LHCN-M2 (cell line): ENCODE data around the gene BCL10. TPM values are rescaled to one million over a fixed set of nuclear protein-coding genes. Genes with fewer than 3 reads are reported as not detected.

Source experiments
- DNase-seq: peaks from one replicate; pipeline ENCODE4 v3.0.0-alpha.2; 2012; ENCODE audit warnings: low read depth
- total RNA-seq: library from RNA; depleted of rRNA; stranded (reverse); fragments of >200 nt; gene quantifications from 2 replicates; pipeline ENCODE4 v1.2.3, GENCODE V29; 2014

The BCL10 gene
- total RNA-seq, 1 experiment from 2014 or later, result 29.0 TPM

DNA sequence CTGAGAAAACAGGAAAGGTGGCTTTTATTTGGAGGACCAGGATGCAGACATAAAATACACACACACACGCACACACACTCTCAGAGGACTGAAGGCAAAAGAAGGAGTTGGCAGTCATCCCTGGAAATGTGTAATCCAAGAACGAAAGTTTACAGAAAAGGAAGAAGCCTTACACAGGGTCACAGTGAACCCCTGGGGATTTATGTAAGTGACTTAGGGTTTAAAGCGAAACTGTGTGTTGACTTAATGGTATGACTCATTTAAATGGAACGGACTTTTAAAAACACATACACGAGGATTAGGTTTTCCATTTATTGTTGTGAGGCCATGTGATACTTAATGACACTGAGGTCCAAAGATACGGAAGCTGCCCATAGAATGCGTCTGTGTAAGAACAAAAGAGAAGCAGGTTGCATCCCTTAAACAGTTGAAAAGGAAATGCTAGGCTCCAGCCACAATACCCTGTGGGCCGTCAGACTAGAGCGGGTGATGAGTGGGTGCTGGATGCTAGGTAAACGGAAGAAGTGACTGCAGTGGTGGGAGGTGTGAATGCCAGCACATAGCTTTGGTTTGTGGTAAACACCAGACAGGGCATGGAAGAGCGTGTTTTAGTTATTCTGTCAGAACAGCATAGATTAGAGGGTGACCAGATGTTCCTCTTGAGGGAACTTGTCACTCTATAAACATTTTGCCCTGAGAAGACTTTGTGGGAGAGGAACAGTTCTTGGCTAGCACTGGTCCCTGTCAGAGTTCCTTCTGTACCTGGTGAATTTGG, 21.6 kb upstream of the BCL10 start:
- peak; percentile 97 for DNase-seq

DNA sequence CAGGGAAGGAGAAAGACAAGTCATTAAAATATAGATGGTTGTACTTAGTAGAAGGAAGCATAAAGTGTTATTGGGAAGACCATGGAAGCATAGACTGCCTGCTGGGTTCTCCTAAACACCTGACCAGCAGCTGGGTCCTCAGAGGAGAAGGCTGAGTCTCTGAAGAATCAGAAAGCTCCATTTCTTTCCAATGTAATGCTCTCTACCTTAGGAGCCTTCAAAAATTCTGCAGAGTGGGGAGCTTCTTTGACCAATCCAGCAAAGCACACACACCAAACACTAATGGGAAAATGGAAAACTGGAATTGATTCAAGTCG, 21.1 kb upstream of the BCL10 start:
- DNase-seq, result no peak

DNA sequence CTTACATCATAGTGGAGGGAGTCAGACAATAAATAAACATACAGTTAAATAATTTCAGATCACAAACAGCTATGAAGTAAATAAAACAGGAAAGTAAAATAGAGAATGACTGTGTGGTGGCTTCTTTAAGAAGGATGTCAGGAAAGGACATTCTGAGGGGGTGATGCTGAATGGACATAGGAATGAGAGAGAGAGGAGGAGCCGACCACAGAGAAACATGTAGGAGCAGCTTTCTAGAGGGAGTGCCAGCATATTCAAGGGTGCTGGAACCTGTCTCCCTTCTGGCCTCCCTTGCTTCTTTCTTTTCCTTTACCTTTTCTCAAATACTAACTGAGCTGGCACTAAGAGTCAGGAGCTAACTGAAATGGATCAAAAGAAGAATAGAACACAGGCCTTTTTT, 20.5 kb upstream of the BCL10 start:
- peak; percentile 22 for DNase-seq

DNA sequence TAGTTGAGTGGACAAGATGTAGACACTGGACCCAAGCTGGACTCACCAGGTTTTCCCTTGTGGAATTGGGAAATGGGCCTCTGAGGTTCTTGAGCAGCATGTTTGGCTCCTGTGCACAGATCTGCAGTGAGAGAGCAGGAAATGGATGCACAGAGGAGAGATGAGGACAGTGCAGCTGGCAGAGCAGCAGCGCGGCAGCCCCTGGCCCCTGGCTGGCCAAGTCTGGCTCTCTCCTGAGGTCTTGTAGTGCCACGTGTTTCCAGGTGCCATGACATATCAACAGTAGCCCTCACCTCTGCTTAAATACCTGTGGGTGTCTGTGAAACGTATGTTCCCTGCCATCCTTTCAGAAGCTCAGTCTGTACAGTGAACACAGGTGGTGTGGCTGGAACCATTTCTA, 19.2 kb upstream of the BCL10 start:
- DNase-seq, result no peak

DNA sequence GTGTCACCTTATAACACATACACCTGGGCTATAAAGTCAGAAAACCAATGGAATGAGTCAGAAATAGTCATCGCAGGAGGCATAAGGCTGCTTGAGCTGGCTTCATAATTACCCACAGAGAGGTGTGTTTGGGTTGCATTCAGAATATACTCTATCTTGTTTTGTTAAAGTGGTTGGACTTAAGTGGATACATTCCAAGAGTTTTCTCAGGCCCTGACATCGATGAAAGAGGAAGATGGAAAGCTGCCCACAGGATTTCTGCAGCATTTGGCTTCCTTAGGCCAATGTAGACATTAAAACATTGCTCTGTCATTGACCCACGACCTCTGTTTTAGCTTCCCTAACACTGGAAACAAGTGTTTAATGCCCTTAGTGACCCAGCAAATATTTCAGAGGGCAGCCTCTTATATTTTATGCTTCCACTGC, 18.6 kb upstream of the BCL10 start:
- DNase-seq, result no peak

DNA sequence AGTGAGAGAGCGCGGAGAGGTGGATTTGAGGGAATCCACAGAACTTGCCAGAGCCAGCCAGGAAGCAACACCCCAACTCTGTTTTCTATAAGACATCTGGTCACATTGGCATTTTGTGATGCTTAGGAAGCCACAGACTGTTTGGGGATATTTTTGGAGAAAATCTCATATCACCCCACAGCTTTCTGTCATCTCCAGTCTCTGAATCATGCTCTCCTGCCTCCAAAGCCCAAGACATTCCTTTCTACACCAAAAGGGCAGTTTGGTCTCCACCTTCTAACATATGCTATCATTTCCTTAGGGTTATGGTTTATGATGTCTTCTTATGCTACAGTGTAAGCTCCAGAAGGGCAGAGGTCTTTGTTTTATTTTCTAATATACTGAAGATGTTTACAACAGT, 14.4 kb upstream of the BCL10 start:
- DNase-seq, result no peak

- DNase-seq, result no peak
These were observed 13.5 kb upstream of the BCL10 start for GRCh38 chr1:85289848-85290335.

DNA sequence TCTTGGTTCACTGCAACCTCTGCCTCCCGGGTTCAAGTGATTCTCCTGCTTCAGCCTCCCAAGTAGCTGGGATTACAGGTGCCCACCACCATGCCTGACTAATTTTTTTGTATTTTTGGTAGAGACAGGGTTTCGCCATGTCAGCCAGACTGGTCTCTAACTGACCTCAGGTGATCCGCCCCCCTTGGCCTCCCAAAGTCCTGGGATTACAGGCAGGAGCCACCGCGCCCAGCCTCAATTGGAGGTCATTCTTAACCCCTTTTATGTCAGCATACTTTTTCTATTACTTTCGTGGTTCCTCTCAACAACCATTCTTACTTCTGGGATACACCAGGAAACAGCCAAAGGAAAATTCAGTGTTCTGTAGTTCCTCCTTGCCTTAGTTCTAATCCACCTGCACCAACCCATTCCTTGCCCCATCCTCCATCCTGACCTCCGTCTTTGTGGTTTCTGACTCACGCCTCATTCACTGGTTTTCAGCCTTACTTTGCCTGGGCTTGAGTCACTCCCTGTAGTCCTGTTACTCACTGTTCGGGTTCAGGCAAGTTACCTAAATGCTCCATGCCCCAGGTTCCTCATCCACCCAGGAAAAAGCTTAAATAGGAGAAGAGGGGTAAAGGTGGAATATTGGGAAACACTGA, 12.9 kb upstream of the BCL10 start:
- peak; percentile 91 for DNase-seq

DNA sequence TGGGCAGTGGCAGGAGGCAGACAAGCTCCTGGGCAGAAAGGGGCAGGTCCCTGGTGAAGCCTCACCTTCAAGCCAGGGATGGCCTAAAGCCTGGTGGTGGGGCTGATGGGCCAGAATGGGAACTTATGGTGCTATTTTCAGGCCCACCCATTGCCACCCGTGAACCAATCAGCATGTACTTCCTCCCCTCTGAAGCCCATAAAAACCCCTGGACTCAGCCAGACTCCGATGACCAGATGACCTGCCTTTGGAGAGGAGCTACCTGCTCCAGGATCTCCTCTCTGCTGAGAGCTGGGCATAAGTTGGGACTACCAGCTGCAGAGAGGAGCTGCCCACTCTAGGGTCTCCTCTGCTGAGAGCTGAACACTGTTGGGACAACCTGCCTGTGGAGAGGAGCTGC, 7.8 kb upstream of the BCL10 start:
- no peak for DNase-seq

GRCh38 chr1:85283475-85284199, 7.2 kb upstream of the BCL10 start:
- DNase-seq, result no peak

GRCh38 chr1:85282424-85282823, 6.0 kb upstream of the BCL10 start:
- no peak for DNase-seq

DNA sequence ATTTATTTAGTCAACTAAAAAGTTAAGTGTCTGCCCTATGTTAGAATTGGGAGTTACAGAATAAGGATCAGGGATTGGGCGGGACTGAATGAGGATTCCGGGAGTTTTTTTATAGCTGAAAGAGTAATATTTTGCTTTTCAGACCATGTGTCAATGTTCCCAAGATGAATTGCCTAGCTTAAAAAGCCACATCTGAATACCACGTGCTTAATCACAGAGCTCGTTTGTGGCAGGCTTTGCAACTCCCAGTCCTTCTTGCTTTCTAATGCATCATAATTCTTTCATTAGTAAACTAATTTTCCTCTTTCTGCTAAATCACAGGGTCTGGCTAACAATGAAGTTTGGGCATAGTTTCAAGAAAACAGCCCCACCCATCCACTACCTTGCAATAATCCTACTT, 4.2 kb upstream of the BCL10 start:
- no peak for DNase-seq

- no peak for DNase-seq
These were observed 3.1 kb upstream of the BCL10 start for GRCh38 chr1:85279458-85280080.

DNA sequence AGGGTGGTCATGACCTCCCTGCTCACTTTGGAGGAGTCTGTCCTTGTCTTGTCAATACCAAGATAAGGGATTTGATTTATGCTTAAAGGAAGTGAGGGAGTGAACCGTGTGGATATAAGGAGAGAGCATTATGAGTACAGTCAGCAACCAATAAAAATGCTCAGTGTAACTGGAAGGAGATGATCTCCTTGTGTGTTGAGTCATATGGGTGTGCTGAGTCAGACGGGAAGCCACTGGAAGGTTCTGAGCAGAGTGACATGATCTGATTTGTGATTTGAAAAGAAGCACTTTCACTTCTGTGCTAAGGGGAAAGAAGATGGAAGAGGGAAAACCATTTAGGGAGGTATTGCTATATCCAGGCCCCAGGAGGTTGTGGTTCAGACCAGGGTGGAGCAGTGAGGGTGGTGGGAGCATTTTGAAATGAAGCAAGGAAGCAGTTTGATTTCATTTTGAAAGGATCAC, 2.5 kb upstream of the BCL10 start:
- DNase-seq, result peak; percentile 96

DNA sequence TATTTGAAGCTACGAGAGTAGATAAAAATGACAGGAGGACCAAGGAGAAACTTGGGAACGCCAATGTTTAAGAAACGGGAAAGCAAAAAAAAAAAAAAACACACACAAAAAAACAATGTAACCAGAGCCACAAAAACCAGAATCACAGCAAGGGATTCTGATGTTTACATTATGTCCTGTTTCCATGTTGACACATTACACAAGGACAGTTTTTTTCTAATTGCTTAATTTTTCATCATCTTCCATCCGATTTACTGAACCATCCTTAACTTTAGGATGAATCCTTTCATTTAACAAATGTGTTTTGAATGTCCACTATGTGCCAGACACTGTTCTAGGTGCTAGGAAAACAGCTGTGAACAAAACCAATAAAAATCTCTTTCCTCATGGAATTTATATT, 1.4 kb upstream of the BCL10 start:
- no peak for DNase-seq

GRCh38 chr1:85276978-85277639, 677 bp upstream of the BCL10 start:
- DNase-seq, result no peak

DNA sequence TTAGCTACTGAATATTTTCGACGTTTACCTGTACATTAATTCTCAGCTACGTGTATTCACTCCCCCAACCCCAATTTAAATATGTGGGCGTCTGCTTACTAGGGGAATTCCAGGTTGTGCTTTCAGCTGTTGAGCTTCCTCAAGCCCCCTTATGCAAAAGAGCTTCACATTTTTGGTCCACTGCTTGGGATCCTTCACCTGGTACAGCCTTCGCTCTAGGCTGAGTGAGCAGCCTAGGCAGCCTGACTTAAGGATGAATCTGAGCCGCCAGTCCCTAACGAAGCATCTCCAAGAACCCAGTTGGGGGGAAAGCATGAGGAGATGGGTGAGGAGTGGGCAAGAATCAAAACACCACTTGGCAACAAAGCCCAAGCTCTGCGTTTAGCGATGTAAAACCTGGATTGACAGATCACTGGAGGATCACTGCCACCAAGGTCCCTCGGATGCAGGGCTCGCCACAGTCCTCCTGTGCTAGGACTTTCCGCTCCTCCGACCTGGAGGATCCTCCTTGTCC, 674 bp downstream of the BCL10 start:
- no peak for DNase-seq

DNA sequence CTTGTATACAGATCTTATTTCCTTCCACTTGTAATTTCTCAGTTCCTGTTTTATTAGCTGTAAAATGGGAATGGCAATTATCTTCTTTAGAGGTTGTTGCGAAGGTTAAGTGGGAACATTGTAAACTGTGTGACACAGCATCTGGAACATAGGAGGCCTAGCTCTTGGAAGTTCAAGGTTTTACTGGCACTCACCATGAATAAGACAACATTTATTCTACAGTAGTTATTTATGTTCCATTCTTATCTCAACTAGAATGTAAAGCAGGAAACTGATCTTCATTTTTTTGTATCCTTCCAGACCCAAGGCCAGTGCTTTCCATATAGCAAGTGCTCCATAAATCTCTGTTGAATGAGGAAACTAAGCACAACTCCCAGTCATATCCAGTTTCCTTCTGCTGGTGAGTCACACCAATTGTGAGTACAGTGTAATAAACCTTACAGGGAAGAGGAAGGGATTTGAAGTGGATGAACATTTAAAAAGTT, 1.4 kb downstream of the BCL10 start:
- peak; percentile 82 for DNase-seq

DNA sequence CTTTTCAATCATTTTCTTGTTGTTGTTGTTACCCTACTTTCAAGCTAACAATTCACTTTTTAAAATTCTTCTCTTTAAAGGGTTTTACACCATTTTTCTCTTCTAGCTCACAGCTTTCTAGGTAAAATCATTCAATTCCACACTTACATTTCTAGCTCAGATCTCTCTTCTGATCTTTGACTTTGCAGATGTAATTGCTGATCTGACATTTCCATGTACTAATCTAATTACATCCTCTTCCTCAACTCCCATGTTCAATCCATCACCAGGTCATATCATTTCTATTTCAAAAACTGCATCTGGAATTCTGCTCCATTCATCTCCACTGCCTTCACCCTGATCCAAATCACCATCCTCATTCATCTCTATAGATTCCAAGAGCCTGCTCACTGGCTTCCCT, 3.0 kb downstream of the BCL10 start:
- no peak for DNase-seq

- no peak for DNase-seq
These were observed 7.4 kb downstream of the BCL10 start for GRCh38 chr1:85268801-85269585.
